Measurements from ENCODE around the gene PLCB4. TPM values are rescaled to one million over a fixed set of nuclear protein-coding genes. Genes with fewer than 3 reads are reported as not detected.
A peak's percentile ranks its signal among the peaks of the same experiment; 100 is the strongest.
"Not testable (repeated sequence)": the region's sequence is repeated elsewhere in the genome, so short reads cannot be mapped to it uniquely, and the experiment has no call there.

PLCB4 gene
- polyA plus RNA-seq, 10 donors, result 3.9 to 6.5 (median 5.3) TPM

DNA sequence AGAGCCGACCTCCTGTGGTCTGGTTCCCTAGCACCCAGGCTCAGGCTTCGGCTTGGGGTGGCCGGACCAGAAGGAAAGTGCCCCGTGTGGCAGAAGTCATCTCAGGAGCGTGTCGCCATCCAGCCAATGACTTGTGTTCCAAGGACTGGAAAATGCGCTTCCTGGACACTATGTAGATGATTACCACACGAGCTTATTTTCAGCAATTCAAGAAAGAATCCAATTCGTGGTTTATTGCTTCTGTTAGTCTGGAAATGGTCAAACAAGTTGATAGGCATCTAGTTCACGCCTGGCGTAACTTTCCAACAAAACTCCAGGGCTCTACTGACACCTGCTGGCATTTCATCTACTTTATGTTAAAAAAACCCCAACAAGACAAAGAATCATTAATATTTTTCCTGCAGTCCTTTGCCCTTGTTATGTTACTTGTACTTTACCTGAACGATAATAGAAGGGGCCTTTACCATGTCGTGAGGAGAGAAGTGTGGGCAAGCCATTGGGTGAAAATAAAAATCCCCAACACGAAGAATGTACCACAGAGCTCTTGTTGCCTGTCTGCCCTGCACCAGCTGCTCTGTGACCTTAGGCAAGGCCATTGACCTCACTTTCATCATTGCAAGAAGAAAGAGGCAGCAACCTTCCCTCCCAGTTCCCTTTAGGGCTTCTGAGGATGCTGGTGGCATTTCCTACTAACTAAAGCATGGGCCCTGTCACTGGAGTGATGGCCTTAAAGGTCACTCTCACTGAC lies 290.8 kb downstream of the PLCB4 start:
- peak; percentile 60 to 82 (median 72) for DNase-seq

DNA sequence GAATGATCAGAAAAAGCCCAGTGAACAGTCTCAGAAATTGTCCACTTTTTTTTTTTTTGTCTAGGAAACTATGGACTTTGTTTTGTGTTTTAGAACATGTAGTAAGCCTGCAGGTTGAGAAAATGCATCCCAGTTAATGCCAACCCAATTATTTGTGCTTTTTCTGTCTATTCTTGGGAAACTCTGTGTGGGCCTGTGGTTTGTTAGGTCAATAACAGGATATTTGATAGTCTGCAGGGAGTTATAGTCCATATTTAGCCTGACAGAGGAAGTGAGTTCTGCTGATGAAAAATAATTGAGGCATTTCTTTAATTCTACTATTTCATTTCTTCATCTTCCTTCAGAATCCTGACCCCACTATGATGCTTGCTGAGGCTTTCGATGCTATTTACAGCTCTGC lies 291.5 kb downstream of the PLCB4 start:
- no peak for DNase-seq

DNA sequence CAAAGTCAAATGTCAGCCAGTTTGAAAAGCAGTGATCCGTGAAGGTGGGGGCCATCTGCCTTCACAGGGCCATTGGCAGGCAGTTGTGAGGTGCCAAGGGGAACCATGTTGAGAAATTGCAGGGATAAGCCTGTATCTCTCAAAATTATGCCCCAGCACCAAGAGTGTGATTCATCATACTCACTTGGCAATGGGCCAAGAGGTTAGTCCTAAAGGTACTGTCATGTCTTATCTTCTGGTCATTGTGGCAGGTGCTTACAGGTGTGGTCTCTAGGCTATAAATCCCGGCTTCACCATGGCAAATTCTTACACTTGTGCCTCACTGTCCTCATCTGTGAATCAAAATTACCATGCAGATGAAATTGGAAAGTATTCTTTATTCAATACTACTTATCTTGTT lies 294.8 kb downstream of the PLCB4 start:
- DNase-seq, result no peak

DNA sequence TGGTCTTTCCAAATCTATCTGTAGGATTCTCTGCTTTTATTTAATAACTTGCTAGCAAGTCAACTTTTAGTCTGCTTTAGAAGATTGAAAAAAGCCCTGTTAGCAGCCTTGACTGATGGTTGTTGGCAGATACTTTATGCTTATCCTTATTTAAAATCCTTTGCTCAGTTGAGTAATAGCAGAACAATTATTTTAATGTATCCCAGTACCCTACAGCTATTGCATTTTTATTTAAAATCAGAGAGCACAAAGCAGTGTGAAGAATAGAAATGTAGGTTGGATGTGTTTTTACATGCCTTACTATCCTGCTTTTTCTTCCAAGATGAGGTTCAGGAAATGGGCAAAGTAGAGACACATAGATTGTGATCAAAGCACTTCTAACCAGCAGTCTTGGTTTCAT lies 298.4 kb downstream of the PLCB4 start:
- no peak for DNase-seq

DNA sequence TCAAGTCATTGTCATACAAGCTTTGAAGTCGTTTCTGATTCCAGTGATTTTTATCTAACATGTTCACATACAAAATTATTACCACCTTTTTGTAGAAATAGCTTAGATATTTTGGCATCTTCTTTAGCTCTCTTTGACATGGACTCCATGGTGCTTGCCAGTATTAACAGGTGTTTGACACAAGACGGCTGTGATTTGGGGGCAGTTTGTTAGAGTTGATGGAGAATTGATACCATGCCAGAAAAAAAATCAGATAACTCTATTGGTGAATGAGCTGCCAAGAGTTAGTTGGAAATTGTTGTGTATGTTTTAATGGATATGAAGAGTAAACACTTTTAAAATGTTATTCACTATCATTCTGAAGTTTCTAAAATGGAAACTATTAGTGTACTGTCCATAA lies 298.9 kb downstream of the PLCB4 start:
- no peak for DNase-seq

DNA sequence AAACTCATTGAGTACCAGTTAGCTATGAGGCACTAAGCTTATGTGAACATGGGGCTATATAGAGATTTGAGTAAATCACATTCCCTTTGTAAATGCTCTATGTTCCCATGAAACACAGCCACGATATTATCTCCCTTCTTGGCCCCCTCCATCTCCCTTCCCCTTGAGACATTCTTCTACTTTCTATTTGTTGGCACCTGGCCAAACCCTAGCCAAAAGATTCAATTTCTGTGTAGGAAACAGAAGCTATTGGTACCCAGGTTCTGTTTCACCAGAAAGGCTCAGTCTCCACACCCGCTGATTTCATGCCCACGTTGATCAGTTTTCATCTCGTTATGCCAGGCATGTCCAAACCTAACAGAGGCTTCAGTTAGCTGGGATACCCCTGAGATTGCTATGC lies 300.0 kb downstream of the PLCB4 start:
- no peak for DNase-seq

DNA sequence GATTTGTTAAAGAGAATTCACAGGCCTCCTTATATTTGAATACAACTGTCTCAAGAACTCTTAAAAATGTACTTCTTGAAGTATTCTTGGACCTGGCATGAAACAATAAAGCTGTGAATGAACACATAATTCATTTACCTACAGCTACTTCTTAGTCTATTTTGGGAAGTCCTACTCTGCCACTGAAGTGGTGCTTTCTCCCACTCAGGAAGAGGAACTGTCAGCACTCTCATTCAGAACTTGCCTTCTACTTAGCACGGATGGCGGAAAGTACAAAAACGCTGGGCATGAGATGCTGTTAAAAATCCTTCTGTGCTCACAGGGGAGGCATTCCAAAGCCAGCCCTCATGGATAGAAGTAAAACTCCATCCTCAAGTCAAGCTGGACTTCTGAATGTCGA lies 300.7 kb downstream of the PLCB4 start:
- no peak for DNase-seq

DNA sequence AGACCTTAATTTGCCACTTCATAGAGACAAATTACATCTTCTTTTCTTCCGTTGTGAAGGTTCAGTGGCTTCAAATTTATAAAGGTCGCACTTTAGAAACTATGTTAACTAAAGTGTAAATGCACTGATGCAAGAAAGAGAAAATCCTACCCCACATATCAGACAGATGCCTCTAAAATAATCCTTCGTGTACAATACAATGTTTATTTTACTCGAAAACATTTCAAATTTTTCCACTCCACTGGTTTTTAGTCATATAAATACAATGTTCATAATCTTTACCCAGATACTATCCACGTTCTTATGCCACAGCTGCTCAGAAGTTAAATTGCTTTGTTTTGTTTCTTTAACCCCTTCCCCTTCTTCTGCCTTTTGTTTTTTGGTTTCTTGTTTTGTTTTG lies 305.2 kb downstream of the PLCB4 start:
- DNase-seq, result no peak

DNA sequence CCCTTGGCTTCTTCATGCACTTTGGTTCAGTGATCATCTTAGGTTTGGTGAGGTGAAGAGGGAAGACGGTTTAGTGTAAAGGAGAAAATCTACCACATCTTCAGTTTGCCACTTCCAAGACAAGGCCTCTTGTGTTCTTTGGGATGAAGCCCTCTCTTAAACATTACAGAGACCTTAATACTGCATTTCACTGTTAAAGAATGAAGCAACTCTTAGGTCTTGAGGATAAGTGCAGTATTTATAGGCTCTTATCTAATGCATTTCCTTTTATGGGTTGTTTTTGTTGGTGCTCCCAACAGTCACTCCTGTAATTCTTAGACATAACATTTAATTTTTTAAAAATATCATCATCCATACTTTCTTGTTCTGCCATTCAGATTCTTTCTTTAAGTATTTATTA lies 305.6 kb downstream of the PLCB4 start:
- no peak for DNase-seq

DNA sequence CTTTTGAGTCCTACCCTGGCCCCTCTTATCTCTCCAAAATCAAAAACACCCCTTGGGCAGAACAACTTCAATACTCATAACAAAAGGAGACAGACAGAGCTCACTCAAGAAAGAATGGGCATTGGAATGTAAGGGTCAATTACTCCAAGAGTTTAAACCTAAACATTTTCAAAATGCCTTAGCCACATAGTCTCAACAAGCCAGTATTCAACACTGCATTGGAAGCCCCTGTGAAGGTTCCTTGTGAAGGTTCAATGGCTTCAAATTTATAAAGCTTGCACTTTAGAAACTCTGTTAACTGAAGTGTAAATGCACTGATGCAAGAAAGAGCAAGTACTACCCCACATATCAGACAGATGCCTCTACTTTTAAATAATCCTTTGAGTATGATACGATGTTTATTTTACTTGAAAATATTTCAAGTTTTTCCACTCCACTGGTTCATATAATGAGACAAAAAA lies 306.4 kb downstream of the PLCB4 start:
- DNase-seq, result no peak

DNA sequence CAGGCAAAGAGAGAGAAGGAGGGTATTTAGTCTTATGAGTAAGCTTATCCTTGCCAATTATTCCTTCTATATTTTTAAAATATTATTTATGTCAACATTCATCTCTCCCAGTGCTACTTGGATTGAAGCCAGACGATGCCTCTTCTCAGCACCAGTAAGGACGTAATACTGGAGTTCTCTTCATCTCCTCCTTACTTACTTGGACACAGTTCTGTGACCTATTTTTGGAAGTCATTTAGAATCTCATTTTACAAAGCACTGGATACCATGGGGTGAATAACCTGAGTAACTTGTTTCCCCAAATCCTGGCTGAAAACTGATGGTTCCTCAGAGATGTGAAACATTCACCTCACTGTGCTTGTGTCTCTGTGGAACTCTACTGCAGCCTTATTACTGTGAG lies 308.1 kb downstream of the PLCB4 start:
- DNase-seq, result no peak

DNA sequence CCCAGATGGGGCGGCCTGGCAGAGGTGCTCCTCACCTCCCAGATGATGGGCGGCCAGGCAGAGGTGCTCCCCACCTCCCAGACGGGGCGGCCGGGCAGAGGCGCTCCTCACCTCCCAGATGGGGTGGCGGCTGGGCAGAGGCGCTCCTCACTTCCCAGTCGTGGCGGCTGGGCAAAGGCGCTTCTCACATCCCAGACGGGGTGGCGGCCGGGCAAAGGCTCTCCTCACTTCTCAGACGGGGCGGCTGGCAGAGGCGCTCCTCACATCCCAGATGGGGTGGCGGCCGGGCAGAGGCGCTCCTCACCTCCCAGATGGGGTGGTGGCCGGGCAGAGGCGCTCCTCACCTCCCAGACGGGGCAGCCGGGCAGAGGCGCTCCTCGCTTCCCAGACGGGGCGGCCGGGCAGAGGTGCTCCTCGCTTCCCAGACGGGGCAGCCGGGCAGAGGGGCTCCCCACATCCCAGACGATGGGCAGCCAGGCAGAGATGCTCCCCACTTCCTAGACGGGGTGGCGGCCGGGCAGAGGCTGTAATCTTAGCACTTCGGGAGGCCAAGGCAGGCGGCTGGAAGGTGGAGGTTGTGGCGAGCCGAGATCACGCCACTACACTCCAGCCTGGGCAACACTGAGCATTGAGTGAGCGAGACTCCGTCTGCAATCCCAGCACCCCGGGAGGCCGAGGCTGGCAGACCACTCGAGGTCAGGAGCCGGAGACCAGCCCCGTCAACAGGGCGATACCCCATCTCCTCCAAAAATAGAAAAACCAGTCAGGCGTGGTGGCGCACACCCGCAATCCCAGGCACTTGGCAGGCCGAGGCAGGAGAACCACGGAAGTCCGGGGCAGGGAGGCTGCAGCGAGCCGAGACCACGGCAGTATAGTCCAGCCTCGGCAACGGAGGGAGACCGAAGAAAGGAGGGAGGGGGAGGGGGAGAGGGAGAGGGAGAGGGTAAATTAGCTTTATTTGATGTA lies 316.7 kb downstream of the PLCB4 start:
- not testable (repeated sequence) for DNase-seq

DNA sequence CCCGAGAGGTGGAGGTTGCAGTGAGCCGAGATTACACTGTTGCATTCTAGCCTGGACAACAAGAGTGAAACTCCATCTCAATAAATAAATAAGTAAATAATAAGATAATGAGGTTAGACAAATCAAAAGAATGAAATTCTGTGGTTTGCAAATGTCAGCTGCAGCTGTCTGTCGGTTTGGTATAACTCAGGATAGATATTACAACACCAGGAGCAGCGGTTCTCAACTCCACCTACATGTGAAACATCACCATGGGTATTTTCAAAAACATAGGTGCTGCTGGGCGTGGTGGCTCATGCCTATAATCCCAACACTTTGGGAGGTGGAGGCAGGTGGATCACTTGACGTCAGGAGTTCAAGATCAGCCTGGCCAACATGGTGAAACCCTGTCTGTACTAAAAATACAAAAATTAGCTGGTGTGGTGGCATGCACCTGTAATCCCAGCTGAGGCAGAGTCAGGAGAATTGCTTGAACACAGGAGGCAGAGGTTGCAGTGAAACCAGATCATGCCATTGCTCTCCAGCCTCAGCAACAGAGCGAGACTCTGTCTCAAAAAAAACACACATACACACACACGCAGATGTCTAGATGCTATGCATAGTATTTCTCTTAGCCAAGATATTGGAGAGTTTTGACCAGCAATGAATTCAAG lies 319.4 kb downstream of the PLCB4 start:
- no peak for DNase-seq

DNA sequence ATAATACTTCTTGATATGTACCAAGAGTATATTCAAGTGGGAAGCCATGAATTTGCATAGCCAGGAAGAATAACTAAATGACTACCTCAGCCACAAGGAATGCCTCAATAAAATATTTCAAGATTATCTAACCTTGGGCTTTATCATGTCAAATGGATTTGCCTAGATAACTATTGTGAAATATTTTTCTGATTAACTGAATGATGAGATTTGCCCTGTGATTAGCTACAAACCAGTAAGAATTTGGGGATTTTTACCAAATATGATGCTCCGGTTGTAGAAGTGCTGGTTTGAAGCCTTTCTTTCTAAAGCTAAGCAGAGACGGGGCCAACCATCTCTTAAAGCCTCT lies 319.9 kb downstream of the PLCB4 start:
- no peak for DNase-seq

DNA sequence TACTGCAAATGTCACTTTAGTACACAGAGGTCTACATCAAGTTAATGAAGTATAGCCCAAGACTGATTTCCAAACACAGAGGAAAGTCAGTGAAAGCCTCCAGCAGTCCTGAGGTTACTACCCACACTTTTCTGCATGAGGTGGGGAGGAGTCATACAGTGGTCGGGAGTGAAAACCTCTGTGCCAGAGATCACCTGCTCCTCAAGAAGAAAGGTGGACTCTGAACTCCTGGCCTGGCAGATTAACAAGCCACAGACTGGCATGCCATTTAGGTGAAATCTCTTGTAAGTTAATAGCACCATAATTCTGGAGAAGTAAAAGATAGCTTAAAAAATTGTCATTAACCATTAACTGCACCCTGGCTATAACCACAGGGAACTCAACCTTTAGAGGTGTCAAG lies 320.5 kb downstream of the PLCB4 start:
- DNase-seq, result no peak

DNA sequence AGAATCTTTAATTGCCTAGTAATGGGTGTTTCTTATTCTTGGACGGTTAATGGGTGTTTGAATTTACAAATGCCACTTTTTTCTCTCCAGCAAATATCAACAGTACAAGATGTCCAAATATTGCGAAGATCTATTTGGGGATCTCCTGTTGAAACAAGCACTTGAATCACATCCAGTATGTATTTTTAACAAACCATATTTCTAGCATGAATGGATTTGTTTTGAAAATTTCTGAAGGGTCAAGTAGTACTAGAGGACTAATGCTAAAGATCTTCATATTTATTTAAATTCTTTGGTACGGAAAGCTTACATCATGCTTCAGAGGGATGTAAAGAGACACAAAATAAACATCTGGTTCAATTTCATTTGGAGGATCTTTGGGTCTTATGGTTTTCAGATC lies 321.6 kb downstream of the PLCB4 start:
- peak in 1 of 3 donors; percentile 7 for DNase-seq

DNA sequence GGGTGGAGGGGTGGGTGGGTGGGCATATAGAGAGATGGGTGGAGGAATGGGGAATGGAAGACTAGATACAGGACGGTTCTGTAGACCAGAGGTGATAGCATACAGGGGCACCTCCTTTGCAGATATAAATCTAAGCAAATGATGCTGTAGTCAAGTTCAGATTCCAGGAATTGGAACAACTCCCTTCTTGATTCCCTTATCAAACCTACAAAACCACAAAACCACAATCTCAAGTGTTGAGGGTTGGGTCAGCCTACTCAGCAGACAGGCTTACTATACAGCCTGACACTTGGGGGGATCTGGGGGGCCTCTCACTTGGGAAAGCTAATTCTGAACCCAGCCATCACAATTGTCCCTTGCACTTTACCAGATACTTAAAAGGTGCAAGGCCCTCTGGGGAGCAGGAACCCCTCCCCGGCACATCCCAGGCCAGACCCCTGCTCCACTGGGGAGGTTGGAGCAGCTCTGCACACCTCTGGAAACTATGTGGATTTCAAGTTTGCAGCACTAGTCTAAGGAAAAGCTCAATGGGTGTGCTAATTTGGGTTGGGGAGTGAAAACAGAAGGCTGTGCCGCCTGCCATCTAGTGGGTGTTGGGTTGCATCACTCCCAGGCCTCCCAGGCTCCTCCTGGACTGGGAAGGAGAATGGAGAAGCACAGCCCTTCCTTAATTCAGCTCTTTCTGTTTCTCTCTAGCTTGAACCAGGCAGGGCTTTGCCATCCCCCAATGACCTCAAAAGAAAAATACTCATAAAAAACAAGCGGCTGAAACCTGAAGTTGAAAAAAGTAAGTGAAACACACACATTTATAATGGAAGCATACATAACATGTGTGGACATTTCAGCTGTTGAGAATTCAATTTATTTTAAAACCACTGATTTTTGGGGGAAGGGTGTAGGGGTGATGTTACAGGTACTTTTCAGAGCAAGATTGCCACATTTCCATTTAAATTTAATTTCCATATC lies 324.3 kb downstream of the PLCB4 start:
- DNase-seq, result peak; percentile 53 to 77 (median 65)

DNA sequence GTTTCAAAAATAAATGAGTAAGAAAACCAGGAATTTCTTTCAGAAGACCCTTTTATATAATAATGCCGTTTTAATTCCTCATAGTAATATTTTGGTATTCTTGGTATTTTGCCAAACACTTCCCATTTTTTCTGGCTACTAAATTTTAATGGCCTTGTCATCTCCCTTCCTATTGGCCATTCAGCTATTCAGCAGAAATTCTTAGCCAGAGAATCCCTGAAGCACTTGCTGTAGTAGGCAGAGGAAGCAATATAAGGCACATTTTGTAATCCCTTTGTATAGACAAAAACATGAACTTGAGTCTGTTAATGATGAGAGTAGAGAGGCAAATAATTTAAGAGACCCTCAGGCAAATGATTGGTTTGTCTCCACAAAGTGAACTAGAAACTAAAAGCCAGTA lies 327.1 kb downstream of the PLCB4 start:
- no peak for DNase-seq

DNA sequence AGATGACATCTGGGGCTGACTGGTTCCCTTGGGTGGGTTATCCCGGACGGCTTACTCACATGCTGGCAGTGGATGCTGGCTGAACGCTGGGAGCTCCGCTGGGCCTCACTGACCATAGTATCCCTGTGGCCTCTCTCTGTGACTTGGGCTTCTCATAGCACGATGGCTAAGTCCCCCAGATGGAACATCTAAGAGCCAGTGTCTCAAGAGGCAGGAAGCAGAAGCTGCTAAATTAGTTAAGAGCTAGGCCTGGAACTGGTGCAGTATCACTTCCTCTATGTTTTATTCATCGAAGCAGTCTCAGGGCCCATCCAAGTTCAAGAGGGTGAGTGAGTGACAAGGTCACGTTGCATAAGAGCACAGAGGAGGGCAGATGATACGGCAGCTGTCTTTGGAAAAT lies 329.0 kb downstream of the PLCB4 start:
- peak in 1 of 3 donors; percentile 43 for DNase-seq

DNA sequence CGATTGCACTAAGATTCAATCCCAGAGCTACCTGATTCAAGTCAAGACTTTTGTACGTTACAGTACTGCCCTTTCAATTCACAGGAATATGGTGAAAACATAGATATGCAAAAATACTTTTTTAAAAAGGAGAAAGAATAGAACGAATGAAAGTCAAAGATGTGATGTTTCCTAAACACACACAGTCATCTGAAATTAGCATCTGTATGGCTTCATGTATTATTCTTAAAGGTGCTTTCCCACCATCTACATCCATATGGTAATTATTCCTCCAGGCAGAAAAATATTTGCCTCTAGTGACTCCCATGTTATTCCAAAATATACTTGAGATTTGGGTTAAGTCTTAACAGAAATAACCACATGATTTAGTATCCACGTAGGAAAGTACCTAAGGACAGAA lies 330.0 kb downstream of the PLCB4 start:
- no peak for DNase-seq

DNA sequence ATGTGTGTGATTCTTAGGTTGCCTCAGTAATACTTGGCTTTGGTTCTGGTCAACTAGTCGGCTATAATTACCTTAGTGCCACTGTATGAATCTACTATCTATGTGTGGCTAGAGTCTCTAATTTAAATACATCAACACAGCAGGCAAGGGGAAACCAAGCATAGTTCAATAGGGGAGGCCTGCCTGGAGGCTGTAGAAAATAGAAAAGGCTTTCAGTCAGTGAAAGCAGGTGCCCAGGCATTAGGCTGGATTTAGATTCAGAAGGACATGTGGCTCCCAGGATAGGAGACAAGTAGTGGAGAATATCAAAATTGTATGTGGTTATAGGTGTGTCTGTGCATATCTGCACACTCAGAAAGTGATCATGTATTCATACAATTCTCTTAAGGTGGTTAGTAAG lies 330.4 kb downstream of the PLCB4 start:
- DNase-seq, result no peak
